HUDEP-2 (cell line): ENCODE measurements around the gene KRTAP5-6.
"Not testable (repeated sequence)": the region's sequence is repeated elsewhere in the genome, so short reads cannot be mapped to it uniquely, and the experiment has no call there.

Source experiments
- DNase-seq, 76 experiments: peaks; one replicate each; lab custom pipeline; 2025; ENCODE audit not compliant: unreplicated experiment in 76 of 76; lab: John Stamatoyannopoulos, UW

Gene KRTAP5-6

GRCh38 chr11:1683216-1683615, 13.8 kb upstream of the KRTAP5-6 start:
- DNase-seq: not testable (repeated sequence)

- not testable (repeated sequence) for DNase-seq
Observed at GRCh38 chr11:1683904-1684572, 13.0 kb upstream of the KRTAP5-6 start.

GRCh38 chr11:1684886-1685874, 11.8 kb upstream of the KRTAP5-6 start:
- DNase-seq: not testable (repeated sequence)

GRCh38 chr11:1686220-1686619, 10.8 kb upstream of the KRTAP5-6 start:
- DNase-seq: not testable (repeated sequence)

- DNase-seq: not testable (repeated sequence)
Observed at GRCh38 chr11:1688336-1688947, 8.6 kb upstream of the KRTAP5-6 start.

- not testable (repeated sequence) for DNase-seq
Observed at GRCh38 chr11:1689250-1690166, 7.5 kb upstream of the KRTAP5-6 start.

GRCh38 chr11:1690167-1691025, 6.6 kb upstream of the KRTAP5-6 start:
- DNase-seq: no peak

GRCh38 chr11:1691026-1691877, 5.7 kb upstream of the KRTAP5-6 start:
- DNase-seq: no peak

- DNase-seq: no peak
Observed at GRCh38 chr11:1691878-1692707, 4.9 kb upstream of the KRTAP5-6 start.

GRCh38 chr11:1692708-1693326, 4.2 kb upstream of the KRTAP5-6 start:
- no peak for DNase-seq

GRCh38 chr11:1693327-1694063, 3.5 kb upstream of the KRTAP5-6 start:
- peak in 66 of 76 experiments; percentile 7 to 76 (median 60) for DNase-seq

GRCh38 chr11:1694064-1694845, 2.7 kb upstream of the KRTAP5-6 start:
- peak in 67 of 76 experiments; percentile 16 to 86 (median 69) for DNase-seq

- DNase-seq: no peak
Observed at GRCh38 chr11:1694846-1695547, 2.0 kb upstream of the KRTAP5-6 start.

GRCh38 chr11:1695548-1696108, 1.4 kb upstream of the KRTAP5-6 start:
- no peak for DNase-seq

- no peak for DNase-seq
Observed at GRCh38 chr11:1699771-1700170, 2.8 kb downstream of the KRTAP5-6 start.
